ENCODE measurements around the gene SAMD14. TPM values are rescaled to one million over a fixed set of nuclear protein-coding genes. Genes with fewer than 3 reads are reported as not detected.

SAMD14 gene
- total RNA-seq, 4 donors from 2014 or later, result 0.04 to 3.8 (median 0.31) TPM; not detected in 1

DNA sequence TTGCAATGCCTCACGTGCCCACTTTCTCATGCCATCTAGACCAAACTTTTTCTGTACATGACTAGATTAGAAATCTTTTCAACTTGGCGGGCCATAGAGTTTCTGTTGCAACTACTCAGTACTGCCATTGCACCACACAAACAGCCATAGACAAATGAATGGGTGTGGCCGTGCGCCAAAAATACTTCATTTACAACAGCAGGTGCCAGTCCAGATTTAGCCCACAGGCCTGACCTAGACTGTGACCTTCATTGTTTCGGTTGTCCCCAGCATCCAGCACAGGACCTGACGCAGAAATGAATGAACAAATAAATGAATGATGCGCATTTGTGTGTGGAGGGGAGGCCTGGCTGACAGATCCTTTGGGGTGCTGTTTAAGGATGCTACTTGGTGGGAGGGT, 49.1 kb downstream of the SAMD14 start:
- Histone ChIP-seq H3K4me3 (no peak overlapping the region), H3K4me1 (peaks cover 19 to 20% of the 10 kb centered on the region in 2 donors), H3K27me3 (no peaks in the 10 kb centered on the region), H3K27ac (peak overlapping the region; percentile 71 to 82 (median 78)), H3K9me3 (no peaks in the 10 kb centered on the region), H3K36me3 (peaks cover 0 to 22% of the 10 kb centered on the region in 2 donors)
- peak; percentile 85 to 95 for ATAC-seq
- TF ChIP-seq POLR2A (IDR thresholded peaks at IDR 0.05), result no peak
- TF ChIP-seq, protein P1, sequence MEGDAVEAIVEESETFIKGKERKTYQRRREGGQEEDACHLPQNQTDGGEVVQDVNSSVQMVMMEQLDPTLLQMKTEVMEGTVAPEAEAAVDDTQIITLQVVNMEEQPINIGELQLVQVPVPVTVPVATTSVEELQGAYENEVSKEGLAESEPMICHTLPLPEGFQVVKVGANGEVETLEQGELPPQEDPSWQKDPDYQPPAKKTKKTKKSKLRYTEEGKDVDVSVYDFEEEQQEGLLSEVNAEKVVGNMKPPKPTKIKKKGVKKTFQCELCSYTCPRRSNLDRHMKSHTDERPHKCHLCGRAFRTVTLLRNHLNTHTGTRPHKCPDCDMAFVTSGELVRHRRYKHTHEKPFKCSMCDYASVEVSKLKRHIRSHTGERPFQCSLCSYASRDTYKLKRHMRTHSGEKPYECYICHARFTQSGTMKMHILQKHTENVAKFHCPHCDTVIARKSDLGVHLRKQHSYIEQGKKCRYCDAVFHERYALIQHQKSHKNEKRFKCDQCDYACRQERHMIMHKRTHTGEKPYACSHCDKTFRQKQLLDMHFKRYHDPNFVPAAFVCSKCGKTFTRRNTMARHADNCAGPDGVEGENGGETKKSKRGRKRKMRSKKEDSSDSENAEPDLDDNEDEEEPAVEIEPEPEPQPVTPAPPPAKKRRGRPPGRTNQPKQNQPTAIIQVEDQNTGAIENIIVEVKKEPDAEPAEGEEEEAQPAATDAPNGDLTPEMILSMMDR (IDR thresholded peaks at IDR 0.05 in 4 of 5, conservative IDR thresholded peaks at IDR 0.05 in 1 of 5), result no peak
- in situ Hi-C loops (cut with MboI; ENCODE audit: low sequenced_read_pairs in 4 of 4), result no loop called here
- peak; percentile 70 to 92 for DNase-seq
- intact Hi-C loops (cut with DNase I; ENCODE audit: low total_unique reads), result loop anchor here (2.0 kb wide), 1 partner anchor 24 kb away; the partner anchor contains the start of gene ITGA3

DNA sequence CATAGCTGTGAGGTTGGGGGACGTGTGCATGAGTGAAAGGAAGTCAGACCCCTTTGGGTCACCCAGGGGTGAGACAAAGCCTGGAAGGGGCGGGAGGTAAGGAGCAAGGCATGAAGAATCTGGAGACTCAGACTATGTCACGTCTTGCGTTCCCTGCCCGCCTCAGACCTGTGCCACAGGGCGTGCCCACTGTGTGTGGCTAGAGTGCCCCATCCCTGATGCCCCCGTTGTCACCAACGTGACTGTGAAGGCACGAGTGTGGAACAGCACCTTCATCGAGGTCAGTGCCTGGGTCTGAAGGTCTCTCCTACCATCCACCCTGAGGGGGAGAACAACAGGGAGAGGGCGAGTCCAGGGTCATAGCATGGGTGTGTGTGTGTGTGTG, 49.9 kb downstream of the SAMD14 start:
- Histone ChIP-seq H3K27me3 (no peaks in the 10 kb centered on the region), H3K27ac (peak overlapping the region; percentile 71 to 82 (median 78)), H3K4me1 (peaks cover 19 to 20% of the 10 kb centered on the region in 2 donors), H3K36me3 (peaks cover 0 to 27% of the 10 kb centered on the region in 2 donors), H3K4me3 (no peak overlapping the region), H3K9me3 (no peaks in the 10 kb centered on the region)
- DNase-seq (no peak), ATAC-seq (peak in 1 of 2 donors; percentile 7)
- intact Hi-C loops (cut with DNase I; ENCODE audit: low total_unique reads) (loop anchor here (2.0 kb wide), 1 partner anchor 23 kb away; the partner anchor contains the start of gene ITGA3), in situ Hi-C loops (cut with MboI; ENCODE audit: low sequenced_read_pairs in 4 of 4) (no loop called here)
- TF ChIP-seq, protein P1 (IDR thresholded peaks at IDR 0.05 in 4 of 5, conservative IDR thresholded peaks at IDR 0.05 in 1 of 5), result no peak
- no peak for TF ChIP-seq POLR2A (IDR thresholded peaks at IDR 0.05)

DNA sequence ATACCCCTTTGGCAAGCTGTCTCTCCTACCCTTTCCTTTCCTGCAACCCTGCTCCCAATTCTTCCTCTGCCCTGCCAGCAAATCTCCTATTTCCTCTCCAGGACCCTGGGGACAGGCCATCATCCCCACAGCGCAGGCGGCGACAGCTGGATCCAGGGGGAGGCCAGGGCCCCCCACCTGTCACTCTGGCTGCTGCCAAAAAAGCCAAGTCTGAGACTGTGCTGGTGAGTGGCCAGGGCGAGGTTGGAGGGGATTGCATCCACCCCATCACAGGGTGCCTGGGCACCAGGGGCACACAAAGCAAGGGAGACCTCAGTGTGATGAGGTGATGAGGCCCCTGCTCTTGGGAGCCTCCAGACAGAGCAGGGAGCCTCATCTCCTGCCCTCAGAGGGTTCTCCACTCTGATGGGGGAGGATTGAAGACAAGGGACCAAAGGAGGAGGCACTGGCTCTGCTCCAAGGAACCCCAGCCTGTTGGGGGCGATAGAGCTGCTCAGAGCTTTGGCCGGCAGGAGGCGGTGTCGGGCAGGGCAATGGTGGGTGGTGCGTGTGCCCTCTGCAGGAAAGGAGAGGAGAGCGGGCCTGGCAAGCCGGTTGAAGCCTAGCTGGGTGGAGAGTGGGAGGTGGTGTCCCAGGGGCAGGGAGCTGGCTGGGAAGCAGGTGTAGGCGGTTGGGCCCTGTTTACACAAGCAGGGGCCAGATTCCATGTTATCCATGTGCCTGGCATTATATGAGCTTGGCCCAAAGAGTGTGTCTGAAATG, 50.4 kb downstream of the SAMD14 start:
- Histone ChIP-seq H3K27ac (peak overlapping the region; percentile 71 to 82 (median 78)), H3K4me3 (no peak overlapping the region), H3K9me3 (no peaks in the 10 kb centered on the region), H3K27me3 (no peaks in the 10 kb centered on the region), H3K36me3 (peaks cover 0 to 33% of the 10 kb centered on the region in 2 donors), H3K4me1 (peaks cover 19 to 20% of the 10 kb centered on the region in 2 donors)
- intact Hi-C loops (cut with DNase I; ENCODE audit: low total_unique reads), result loop anchor here (2.0 kb wide), 1 partner anchor 23 kb away; the partner anchor contains the start of gene ITGA3
- in situ Hi-C loops (cut with MboI; ENCODE audit: low sequenced_read_pairs in 4 of 4), result no loop called here
- ATAC-seq (peak in 1 of 2 donors; percentile 22), DNase-seq (peak in 1 of 2 donors; percentile 34)
- TF ChIP-seq, protein P1 (IDR thresholded peaks at IDR 0.05 in 4 of 5, conservative IDR thresholded peaks at IDR 0.05 in 1 of 5), result peak; percentile 30 to 51 (median 50)
- TF ChIP-seq POLR2A (IDR thresholded peaks at IDR 0.05), result no peak

DNA sequence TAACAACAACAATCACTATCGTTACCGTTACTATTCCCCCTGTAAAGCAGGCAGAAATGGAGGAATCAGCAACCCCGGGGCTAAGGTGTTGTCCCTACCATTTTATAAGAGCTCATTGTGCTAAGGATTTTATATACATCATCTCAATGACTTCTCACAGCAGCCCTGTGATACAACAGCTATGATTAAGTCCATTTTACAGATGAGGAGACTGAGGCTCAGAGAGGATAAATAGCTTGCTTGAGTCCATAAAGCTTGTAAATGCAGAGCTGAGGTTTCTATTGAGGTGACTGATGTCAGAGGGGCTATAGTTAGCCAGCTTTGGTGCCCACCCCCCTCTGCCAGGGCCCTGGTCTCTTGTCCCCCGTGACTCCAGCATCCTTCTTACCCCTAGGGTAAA, 51.5 kb downstream of the SAMD14 start:
- in situ Hi-C loops (cut with MboI; ENCODE audit: low sequenced_read_pairs in 4 of 4), result no loop called here

More for the DNA sequence above, 51.5 kb downstream of the SAMD14 start:
- no peak for ATAC-seq
- H3K27ac ChIP-seq, result no peak overlapping the region
- H3K27me3 ChIP-seq, result no peaks in the 10 kb centered on the region
- no peak overlapping the region for H3K4me3 ChIP-seq
- intact Hi-C loops (cut with DNase I; ENCODE audit: low total_unique reads), result no loop called here
- DNase-seq, result no peak
- H3K9me3 ChIP-seq, result no peaks in the 10 kb centered on the region
- peaks cover 0 to 40% of the 10 kb centered on the region in 2 donors for H3K36me3 ChIP-seq
- TF ChIP-seq POLR2A (IDR thresholded peaks at IDR 0.05), result no peak
- TF ChIP-seq, protein P1 (IDR thresholded peaks at IDR 0.05 in 4 of 5, conservative IDR thresholded peaks at IDR 0.05 in 1 of 5), result no peak
- H3K4me1 ChIP-seq, result peaks cover 19 to 20% of the 10 kb centered on the region in 2 donors
